Activated CD4-positive, alpha-beta memory T cell treated with anti-CD3 and anti-CD28 coated beads, Interleukin-2, amount 10 ng/mL, durations not matched to agents 7 days and 5 days (primary cell): Measurements from ENCODE around the gene GSPT2. TPM values are rescaled to one million over a fixed set of nuclear protein-coding genes. Genes with fewer than 3 reads are reported as not detected.
A peak's percentile ranks its signal among the peaks of the same experiment; 100 is the strongest.
"Not testable (repeated sequence)": the region's sequence is repeated elsewhere in the genome, so short reads cannot be mapped to it uniquely, and the experiment has no call there.

Experiments used
- CTCF ChIA-PET: fragments of 350-600 bp; sonication (Branson Sonifier 250); formaldehyde crosslinking; loops from one replicate; lab custom pipeline; 2021; ENCODE audit warnings: antibody characterized with exemption, inconsistent platforms; lab: Charles Lee
- POLR2A ChIA-PET: fragments of 350-600 bp; sonication (Branson Sonifier 250); formaldehyde crosslinking; loops from one replicate; lab custom pipeline; 2021; ENCODE audit warnings: antibody characterized with exemption; lab: Charles Lee
- DNase-seq: peaks from one replicate; pipeline ENCODE4 v3.0.0-alpha.2; 2020
- H3K27ac Mint-ChIP-seq: one replicate; pipeline ENCODE4 v1.8.0; 2021; ENCODE audit warnings: mild to moderate bottlenecking, mixed read lengths
- H3K27me3 Mint-ChIP-seq: one replicate; pipeline ENCODE4 v1.8.0; 2021; ENCODE audit warnings: mixed read lengths
- H3K36me3 Mint-ChIP-seq: one replicate; pipeline ENCODE4 v1.8.0; 2021; ENCODE audit warnings: low read depth, mixed read lengths
- H3K4me1 Mint-ChIP-seq: one replicate; pipeline ENCODE4 v1.8.0; 2021; ENCODE audit warnings: mixed read lengths
- H3K4me3 Mint-ChIP-seq: one replicate; pipeline ENCODE4 v1.8.0; 2021; ENCODE audit warnings: mild to moderate bottlenecking, mixed read lengths
- H3K9me3 Mint-ChIP-seq: one replicate; pipeline ENCODE4 v1.8.0; 2021; ENCODE audit warnings: mixed read lengths
- total RNA-seq, 2 experiments: library from RNA; stranded (reverse); gene quantifications; one replicate each; pipeline ENCODE4 v1.2.3, GENCODE V29; 2021

Gene GSPT2
- 10 to 100 TPM; 11.9 to 13.2 TPM for total RNA-seq

- Mint-ChIP-seq H3K36me3 (peaks cover 37% of the 10 kb centered on the region), H3K4me3 (peak within 1 kb of the TSS; percentile 89), H3K9me3 (no peaks in the 10 kb centered on the region), H3K27me3 (no peaks in the 10 kb centered on the region), H3K4me1 (peaks cover 21% of the 10 kb centered on the region), H3K27ac (peak within 1 kb of the TSS; percentile 82)
- CTCF ChIA-PET, result no interaction called here
- DNase-seq, result peak; percentile 79
- POLR2A ChIA-PET, result interaction anchor here (0.9 to 1.8 kb wide), 2 partner anchors 59 to 149 kb away, joined by 3 to 7 read pairs; no protein-coding TSS in a partner anchor
Observed at GRCh38 chrX:51743179-51743957, at the start of gene GSPT2. GSPT2 (plus strand) TSS chrX:51743442; CDS start chrX:51743627, 185 bp downstream.

DNA sequence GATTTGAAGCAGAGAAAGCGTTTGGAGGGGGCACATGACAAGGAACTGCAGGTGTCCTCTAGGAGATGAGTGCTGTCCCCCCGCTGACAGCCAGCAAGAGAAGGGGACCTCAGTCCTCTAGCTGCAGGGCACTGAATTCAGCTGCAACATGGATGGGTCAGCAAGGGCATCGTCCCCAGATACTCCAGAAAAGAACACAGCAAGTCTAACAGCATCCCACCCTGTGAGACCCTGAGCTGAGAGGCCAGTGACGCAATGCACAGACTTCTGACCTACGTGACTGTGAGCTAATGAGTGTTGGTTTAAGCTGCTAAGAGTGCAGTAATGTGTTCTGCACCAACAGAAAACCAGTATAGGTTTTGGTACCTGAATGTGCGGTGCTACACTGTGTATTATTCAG lies 49.0 kb upstream of the GSPT2 start:
- Mint-ChIP-seq H3K4me3 (no peak overlapping the region), H3K36me3 (no peaks in the 10 kb centered on the region), H3K27me3 (no peaks in the 10 kb centered on the region), H3K27ac (no peak overlapping the region), H3K4me1 (no peaks in the 10 kb centered on the region), H3K9me3 (no peaks in the 10 kb centered on the region)
- CTCF ChIA-PET, result no interaction called here
- POLR2A ChIA-PET, result no interaction called here
- no peak for DNase-seq

GRCh38 chrX:51697397-51697796 lies 45.8 kb upstream of the GSPT2 start:
- H3K9me3 Mint-ChIP-seq, result no peaks in the 10 kb centered on the region
- POLR2A ChIA-PET, result no interaction called here

DNA sequence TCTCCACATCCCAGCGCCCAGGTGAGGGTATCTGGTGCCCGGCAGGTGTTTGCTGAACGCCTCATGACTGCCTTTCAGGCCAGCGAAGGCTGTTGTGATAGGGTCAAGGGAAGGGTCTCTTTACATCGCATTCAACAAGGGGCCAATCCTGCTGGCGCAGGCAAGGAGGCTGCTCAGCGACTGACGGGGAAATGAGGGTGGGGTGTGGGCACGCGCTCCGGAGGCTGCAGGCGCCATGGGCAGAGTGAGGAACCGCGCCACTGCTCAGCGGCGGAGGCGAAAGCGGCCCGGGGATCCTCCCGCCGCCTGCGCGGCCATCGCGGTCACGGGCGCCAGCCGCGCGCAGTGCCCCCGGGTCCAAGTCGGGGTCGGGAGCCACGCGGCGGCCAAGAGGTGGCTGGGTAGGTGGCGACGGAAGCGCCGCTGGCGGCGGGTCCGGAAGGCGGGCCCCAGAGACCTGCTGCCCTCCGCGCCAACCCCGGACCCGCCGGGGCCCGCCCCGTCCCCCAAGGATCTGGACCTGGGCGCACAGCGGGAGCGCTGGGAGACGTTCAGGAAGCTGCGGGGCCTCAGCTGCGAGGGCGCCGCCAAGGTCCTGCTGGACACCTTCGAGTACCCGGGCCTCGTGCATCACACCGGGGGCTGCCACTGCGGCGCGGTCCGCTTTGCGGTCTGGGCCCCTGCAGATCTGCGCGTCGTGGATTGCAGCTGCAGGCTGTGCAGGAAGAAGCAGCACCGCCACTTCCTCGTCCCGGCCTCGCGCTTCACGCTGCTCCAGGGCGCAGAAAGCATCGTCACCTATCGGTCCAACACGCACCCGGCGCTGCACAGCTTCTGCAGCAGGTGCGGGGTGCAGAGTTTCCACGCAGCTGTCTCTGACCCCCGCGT lies 32.7 kb upstream of the GSPT2 start, which contains the start of gene CENPVL1:
Gene CENPVL1, plus strand, starts transcription at position 236 of the 888 bp plus-strand sequence. Its CDS starts 0 bp downstream, at position 236.
- CTCF ChIA-PET, H3K27me3 Mint-ChIP-seq, H3K4me1 Mint-ChIP-seq, H3K9me3 Mint-ChIP-seq, DNase-seq, H3K36me3 Mint-ChIP-seq, H3K27ac Mint-ChIP-seq, POLR2A ChIA-PET, H3K4me3 Mint-ChIP-seq: not testable (repeated sequence)

More at GRCh38 chrX:51697397-51697796, 45.8 kb upstream of the GSPT2 start:
- CTCF ChIA-PET, result no interaction called here
- Mint-ChIP-seq H3K27me3 (no peaks in the 10 kb centered on the region), H3K4me3 (no peak overlapping the region), H3K27ac (no peak overlapping the region), H3K36me3 (no peaks in the 10 kb centered on the region), H3K4me1 (no peaks in the 10 kb centered on the region)
- DNase-seq, result no peak

- H3K36me3 Mint-ChIP-seq, H3K27ac Mint-ChIP-seq, H3K4me1 Mint-ChIP-seq, H3K27me3 Mint-ChIP-seq, H3K9me3 Mint-ChIP-seq, POLR2A ChIA-PET, CTCF ChIA-PET, DNase-seq, H3K4me3 Mint-ChIP-seq: not testable (repeated sequence)
Observed at GRCh38 chrX:51712943-51713647, 30.1 kb upstream of the GSPT2 start.

GRCh38 chrX:51728202-51728601 lies 15.0 kb upstream of the GSPT2 start:
- CTCF ChIA-PET, result no interaction called here
- no peaks in the 10 kb centered on the region for H3K9me3 Mint-ChIP-seq
- H3K4me3 Mint-ChIP-seq, result no peak overlapping the region
- no peaks in the 10 kb centered on the region for H3K27me3 Mint-ChIP-seq
- no peaks in the 10 kb centered on the region for H3K36me3 Mint-ChIP-seq
- H3K4me1 Mint-ChIP-seq, result no peaks in the 10 kb centered on the region
- no peak for DNase-seq
- no peak overlapping the region for H3K27ac Mint-ChIP-seq
- POLR2A ChIA-PET, result no interaction called here

- H3K36me3 Mint-ChIP-seq, result no peaks in the 10 kb centered on the region
- H3K4me3 Mint-ChIP-seq, result no peak overlapping the region
- ChIA-PET CTCF (no interaction called here), POLR2A (no interaction called here)
- H3K4me1 Mint-ChIP-seq, result no peaks in the 10 kb centered on the region
- no peak overlapping the region for H3K27ac Mint-ChIP-seq
- H3K9me3 Mint-ChIP-seq, result no peaks in the 10 kb centered on the region
- no peak for DNase-seq
- H3K27me3 Mint-ChIP-seq, result peaks cover 9% of the 10 kb centered on the region
Observed at GRCh38 chrX:51737091-51737490, 6.2 kb upstream of the GSPT2 start.

GRCh38 chrX:51742586-51742985 lies 656 bp upstream of the GSPT2 start:
- POLR2A ChIA-PET, result no interaction called here

DNA sequence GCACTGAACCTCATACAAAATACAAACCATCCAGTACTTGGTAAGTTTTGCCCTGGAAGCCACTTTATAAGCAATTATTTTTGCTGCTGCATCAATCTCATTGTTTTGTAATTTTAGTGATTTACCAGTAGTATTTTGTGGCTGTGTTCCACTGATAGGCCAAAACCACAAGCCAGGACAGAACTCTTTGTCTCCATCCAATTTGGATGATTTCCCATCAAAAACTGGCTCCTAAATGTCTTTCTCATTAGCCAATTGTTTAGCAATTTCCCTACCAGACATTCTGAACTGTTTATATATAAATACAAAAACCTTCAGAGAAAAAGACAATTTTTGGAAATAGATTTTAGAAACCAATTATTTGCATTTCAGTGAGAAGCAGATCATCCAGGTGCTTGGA lies 4.4 kb downstream of the GSPT2 start:
- no peak overlapping the region for H3K4me3 Mint-ChIP-seq
- ChIA-PET POLR2A (no interaction called here), CTCF (no interaction called here)
- H3K27ac Mint-ChIP-seq, result no peak overlapping the region
- no peak for DNase-seq
- H3K27me3 Mint-ChIP-seq, result no peaks in the 10 kb centered on the region
- H3K9me3 Mint-ChIP-seq, result no peaks in the 10 kb centered on the region
- peaks cover 37% of the 10 kb centered on the region for H3K36me3 Mint-ChIP-seq
- peaks cover 21% of the 10 kb centered on the region for H3K4me1 Mint-ChIP-seq

More at GRCh38 chrX:51742586-51742985, 656 bp upstream of the GSPT2 start:
- no peak for DNase-seq
- CTCF ChIA-PET, result no interaction called here
- H3K9me3 Mint-ChIP-seq, result no peaks in the 10 kb centered on the region
- H3K4me3 Mint-ChIP-seq, result no peak overlapping the region
- H3K36me3 Mint-ChIP-seq, result peaks cover 33% of the 10 kb centered on the region
- H3K4me1 Mint-ChIP-seq, result peaks cover 21% of the 10 kb centered on the region
- peaks cover 4% of the 10 kb centered on the region for H3K27me3 Mint-ChIP-seq
- H3K27ac Mint-ChIP-seq, result no peak overlapping the region

DNA sequence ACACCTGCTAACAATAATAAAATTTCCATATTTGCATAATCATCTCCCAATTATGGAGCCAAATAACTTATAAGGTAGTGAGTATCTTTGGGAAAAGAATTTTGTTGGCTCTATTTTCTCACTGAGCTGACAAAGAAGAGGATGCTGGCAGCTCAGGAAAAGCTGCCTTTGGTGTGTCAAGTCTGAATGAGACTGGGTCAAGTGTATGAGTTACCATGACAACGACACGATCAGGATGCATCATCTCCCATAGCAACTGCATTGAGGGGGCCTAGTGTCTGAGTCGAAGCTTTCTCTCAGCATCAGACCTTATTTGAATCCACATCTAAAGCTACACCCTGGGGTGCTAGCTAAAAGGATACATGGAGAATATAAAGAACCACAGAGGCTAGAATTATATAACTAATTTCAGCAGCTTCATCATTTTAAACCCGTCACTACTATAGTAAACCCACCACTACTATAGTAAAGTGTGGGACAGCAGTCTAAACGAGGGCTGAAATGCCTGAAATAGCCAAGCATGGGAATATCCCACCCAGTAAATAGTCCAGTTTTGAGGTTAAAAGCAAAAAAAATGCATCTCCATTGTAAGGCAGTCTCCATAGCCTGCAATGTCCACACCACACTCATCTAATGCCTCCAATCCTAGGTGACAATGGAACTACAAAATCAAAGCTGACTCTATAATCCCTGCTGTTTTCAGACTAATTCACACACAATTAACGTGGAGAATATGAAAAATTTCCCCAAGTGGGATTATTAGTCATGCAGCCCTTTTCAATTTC lies 16.0 kb downstream of the GSPT2 start:
- CTCF ChIA-PET, result no interaction called here
- Mint-ChIP-seq H3K27me3 (peaks cover 4% of the 10 kb centered on the region), H3K4me1 (no peaks in the 10 kb centered on the region), H3K36me3 (no peaks in the 10 kb centered on the region), H3K4me3 (no peak overlapping the region), H3K9me3 (no peaks in the 10 kb centered on the region), H3K27ac (no peak overlapping the region)
- DNase-seq, result no peak
- POLR2A ChIA-PET, result no interaction called here

DNA sequence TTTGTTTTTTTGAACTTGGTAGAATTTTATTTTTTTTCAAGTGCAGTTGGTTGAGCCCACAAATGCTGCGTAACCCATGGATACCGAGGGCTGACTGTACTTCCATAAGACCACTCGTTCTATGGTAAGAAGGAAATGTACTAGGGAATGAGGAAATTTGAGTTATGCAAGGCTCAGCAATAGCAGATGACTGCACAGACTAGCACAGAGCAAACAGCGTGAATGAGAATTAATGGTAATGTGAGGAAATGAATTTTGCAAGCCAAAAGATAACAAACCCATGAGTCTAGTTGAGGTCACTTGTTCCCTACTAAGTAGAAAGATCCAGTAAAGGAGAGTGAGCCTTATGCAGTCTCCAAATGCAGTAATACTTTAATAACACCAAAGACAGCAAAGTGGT lies 17.4 kb downstream of the GSPT2 start:
- DNase-seq, result no peak
- Mint-ChIP-seq H3K27me3 (peaks cover 2% of the 10 kb centered on the region), H3K36me3 (no peaks in the 10 kb centered on the region), H3K27ac (no peak overlapping the region), H3K4me1 (no peaks in the 10 kb centered on the region), H3K9me3 (no peaks in the 10 kb centered on the region), H3K4me3 (no peak overlapping the region)
- POLR2A ChIA-PET, result no interaction called here
- CTCF ChIA-PET, result no interaction called here

- Mint-ChIP-seq H3K27ac (no peak overlapping the region), H3K27me3 (no peaks in the 10 kb centered on the region), H3K4me3 (no peak overlapping the region), H3K36me3 (no peaks in the 10 kb centered on the region), H3K4me1 (no peaks in the 10 kb centered on the region), H3K9me3 (no peaks in the 10 kb centered on the region)
- POLR2A ChIA-PET, result no interaction called here
- DNase-seq, result no peak
- CTCF ChIA-PET, result no interaction called here
Observed at GRCh38 chrX:51766546-51766945, 23.3 kb downstream of the GSPT2 start.
